Panc1 (cell line): ENCODE data around the gene MYH7B. TPM values are rescaled to one million over a fixed set of nuclear protein-coding genes. Genes with fewer than 3 reads are reported as not detected.

Experiments used
- ATAC-seq: fragments of 200-7000 bp; cut with Tn5 transposase; 2 replicates; pipeline ENCODE4 v1.9.1; 2020; ENCODE audit warnings: mild to moderate bottlenecking, moderate library complexity
- BruUV-seq: library from RNA; stranded (reverse); fragments of 400-500 nt; replicated peaks from 2 replicates; lab custom pipeline; 2021; lab: Mats Ljungman, UMichigan
- CTCF ChIA-PET: fragments of 300-600 bp; sonication (Branson Sonifier 250); formaldehyde crosslinking; loops from one replicate; lab custom pipeline; 2022; ENCODE audit warnings: antibody characterized with exemption; lab: Charles Lee
- POLR2A ChIA-PET: fragments of 300-600 bp; sonication (Branson Sonifier 250); formaldehyde crosslinking; loops from one replicate; lab custom pipeline; 2022; ENCODE audit warnings: antibody characterized with exemption; lab: Charles Lee
- DNase-seq: peaks from one replicate; pipeline ENCODE4 v3.0.0-alpha.2; 2010; ENCODE audit warnings: low read depth, low spot score
- H3K27ac ChIP-seq: 2 replicates; pipeline ENCODE4 v1.5.1; 2011; ENCODE audit warnings: mild to moderate bottlenecking, low read length, inconsistent platforms
- H3K27me3 ChIP-seq: fragments of 200-500 bp; sonication (Bioruptor generic); 2 replicates; pipeline ENCODE4 v1.6.0; 2014; ENCODE audit warnings: low read length, inconsistent platforms; ENCODE audit not compliant: control insufficient read depth, insufficient read depth
- H3K36me3 ChIP-seq: fragments of 200-500 bp; sonication (Bioruptor generic); 2 replicates; pipeline ENCODE4 v1.5.1; 2014; ENCODE audit warnings: inconsistent platforms, mild to moderate bottlenecking, low read length, moderate library complexity; ENCODE audit not compliant: control insufficient read depth, insufficient read depth
- H3K4me1 ChIP-seq: 2 replicates; pipeline ENCODE4 v1.5.1; 2011; ENCODE audit warnings: inconsistent platforms, mild to moderate bottlenecking, low read length, moderate library complexity; ENCODE audit not compliant: control insufficient read depth, insufficient read depth
- H3K4me3 ChIP-seq, 2 experiments: 2 replicates each; pipeline ENCODE4 v1.5.1; 2011 to 2012; ENCODE audit warnings: low read depth in 2 of 2, low read length in 2 of 2, mild to moderate bottlenecking in 2 of 2, inconsistent platforms in 1 of 2, moderate library complexity in 1 of 2
- H3K9me3 ChIP-seq: fragments of 200-500 bp; sonication (Bioruptor generic); 2 replicates; pipeline ENCODE4 v1.5.1; 2014; ENCODE audit warnings: low read depth, mild to moderate bottlenecking, inconsistent platforms, low read length, moderate library complexity; ENCODE audit not compliant: control insufficient read depth, insufficient read depth
- CTCF ChIP-seq: fragments of 450-650 bp; IDR thresholded peaks from 2 replicates; pipeline ENCODE4 v1.5.1; 2017; ENCODE audit warnings: mild to moderate bottlenecking
- POLR2AphosphoS5 ChIP-seq: IDR thresholded peaks from 2 replicates; pipeline ENCODE4 v1.6.1; 2012; ENCODE audit warnings: mild to moderate bottlenecking, low read depth, low read length, moderate library complexity
- REST ChIP-seq, 2 experiments: IDR thresholded peaks; 2 replicates each; pipeline ENCODE4 v1.6.1; 2011 to 2012; ENCODE audit warnings: low read depth in 2 of 2, control low read depth in 1 of 2, low read length in 1 of 2, mild to moderate bottlenecking in 1 of 2, moderate library complexity in 1 of 2; ENCODE audit not compliant: insufficient read depth in 1 of 2
- SIN3A ChIP-seq: IDR thresholded peaks from 2 replicates; pipeline ENCODE4 v1.6.1; 2012; ENCODE audit warnings: low read depth, mild to moderate bottlenecking, low read length, moderate library complexity, borderline replicate concordance; ENCODE audit not compliant: insufficient read depth
- TCF7L2 ChIP-seq: IDR thresholded peaks from 2 replicates; pipeline ENCODE4 v1.6.1; 2011; ENCODE audit warnings: mild to moderate bottlenecking, low read depth, low read length, inconsistent platforms
- in situ Hi-C: cut with HindIII; loops from 2 replicates; pipeline ENCODE4 v1.10.0; 2016; ENCODE audit warnings: low sequenced_read_pairs, low pct_unique_long_range_greater_than_20kb
- intact Hi-C: fragments of 100-400 bp; cut with micrococcal nuclease; formaldehyde crosslinking; loops from one replicate; pipeline ENCODE4 v1.10.0; 2022; ENCODE audit not compliant: unreplicated experiment
- total RNA-seq: library from RNA; stranded (reverse); gene quantifications from one replicate; pipeline ENCODE4 v1.2.1, GENCODE V29; 2021; ENCODE audit not compliant: unreplicated experiment

MYH7B gene
- total RNA-seq, 1 experiment from 2014 or later, result 0.59 TPM

- no peaks in the 10 kb centered on the region for H3K27me3 ChIP-seq
- intact Hi-C loops, result no loop called here
- TF ChIP-seq SIN3A, result no peak
- no peak for TF ChIP-seq REST (IDR thresholded peaks at IDR 0.05; ENCODE audit: insufficient read depth in 1 of 2, low read depth in 2 of 2, low read length in 1 of 2)
- TF ChIP-seq CTCF, result no peak
- no peak for TF ChIP-seq TCF7L2
- no peak for TF ChIP-seq POLR2AphosphoS5
- in situ Hi-C loops, result no loop called here
- ATAC-seq, result no peak
- ChIA-PET CTCF (no interaction called here), POLR2A (no interaction called here)
- no peak overlapping the region for H3K27ac ChIP-seq
- no peak for DNase-seq
- peaks cover 11% of the 10 kb centered on the region for H3K4me1 ChIP-seq
- H3K4me3 ChIP-seq, result no peak overlapping the region
- H3K36me3 ChIP-seq, result peaks cover 3% of the 10 kb centered on the region; the same call in 1 of the 2 replicates
- H3K9me3 ChIP-seq, result no peaks in the 10 kb centered on the region
- no TSS peak for BruUV-seq
These were observed 3.0 kb upstream of the MYH7B start for GRCh38 chr20:34952671-34953070.

- no peak for ATAC-seq
- Histone ChIP-seq H3K4me1 (peaks cover 11% of the 10 kb centered on the region), H3K36me3 (0 out of 2 replicates have a peak, but pooled peaks cover 2% of the 10 kb centered on the region), H3K27me3 (no peaks in the 10 kb centered on the region), H3K4me3 (no peak overlapping the region), H3K27ac (no peak overlapping the region), H3K9me3 (no peaks in the 10 kb centered on the region)
- POLR2A ChIA-PET, result no interaction called here
- BruUV-seq, result no TSS peak
- intact Hi-C loops, result no loop called here
- TF ChIP-seq REST (IDR thresholded peaks at IDR 0.05; ENCODE audit: insufficient read depth in 1 of 2, low read depth in 2 of 2, low read length in 1 of 2) (no peak), CTCF (no peak), SIN3A (no peak)
- in situ Hi-C loops, result no loop called here
- CTCF ChIA-PET, result interaction anchor here (0.6 to 1.1 kb wide), 2 partner anchors 31 to 81 kb away, joined by 3 to 6 read pairs; partner anchors contain the start of gene GGT7
- no peak for DNase-seq
These were observed 1.7 kb upstream of the MYH7B start for GRCh38 chr20:34953960-34954359.
